ENCODE results near the gene GABBR1. TPM values are rescaled to one million over a fixed set of nuclear protein-coding genes. Genes with fewer than 3 reads are reported as not detected.

GABBR1 gene
- total RNA-seq, 1 donor, result 18.6 TPM

DNA sequence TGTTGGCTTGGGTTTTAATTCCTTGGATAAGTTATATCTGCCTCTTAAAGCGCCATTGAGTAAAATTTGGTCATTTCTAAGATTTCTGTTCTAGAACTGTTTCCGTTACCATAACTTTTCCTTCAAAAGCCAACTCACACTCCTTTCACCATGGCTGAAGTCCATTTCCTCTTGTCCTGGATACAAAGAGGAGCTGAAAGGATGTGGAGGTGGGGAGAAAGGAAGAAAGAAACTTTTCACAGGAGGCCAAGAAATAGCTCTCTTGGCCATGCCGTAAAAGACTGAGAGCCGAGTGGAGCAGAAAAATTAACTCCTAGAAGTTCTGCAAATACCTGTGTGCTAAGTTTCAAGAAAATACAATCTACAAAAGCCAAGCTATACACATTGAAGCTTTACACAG is 21.6 kb downstream of the GABBR1 start:
- Histone ChIP-seq H3K9me3 (ENCODE audit: low read depth, low read length) (no peaks in the 10 kb centered on the region), H3K4me3 (ENCODE audit: low read length) (no peak overlapping the region), H3K27me3 (ENCODE audit: insufficient read depth, low read length) (no peaks in the 10 kb centered on the region), H3K4me1 (ENCODE audit: insufficient read depth, low read length) (no peaks in the 10 kb centered on the region)

DNA sequence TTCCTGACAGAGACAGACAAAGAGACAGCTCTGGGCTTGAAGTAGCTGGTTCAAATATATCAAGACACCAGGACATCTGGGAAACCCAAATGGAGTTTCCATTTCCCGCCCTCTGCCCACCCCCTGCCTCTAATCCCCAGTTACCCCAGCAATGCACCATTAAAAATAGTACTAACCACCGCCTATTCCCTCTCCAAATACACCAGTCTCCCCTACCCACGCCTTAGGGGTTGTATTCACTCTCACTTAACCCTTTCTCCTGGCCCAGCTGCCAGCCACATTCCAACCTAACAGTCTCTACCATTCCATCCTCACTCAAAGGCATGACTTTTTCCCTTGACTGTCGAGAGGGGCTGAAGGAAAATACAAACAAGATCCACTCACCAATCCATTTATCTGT is 22.4 kb downstream of the GABBR1 start:
- Histone ChIP-seq H3K4me1 (ENCODE audit: insufficient read depth, low read length) (no peaks in the 10 kb centered on the region), H3K27me3 (ENCODE audit: insufficient read depth, low read length) (no peaks in the 10 kb centered on the region), H3K9me3 (ENCODE audit: low read depth, low read length) (no peaks in the 10 kb centered on the region), H3K4me3 (ENCODE audit: low read length) (no peak overlapping the region)

DNA sequence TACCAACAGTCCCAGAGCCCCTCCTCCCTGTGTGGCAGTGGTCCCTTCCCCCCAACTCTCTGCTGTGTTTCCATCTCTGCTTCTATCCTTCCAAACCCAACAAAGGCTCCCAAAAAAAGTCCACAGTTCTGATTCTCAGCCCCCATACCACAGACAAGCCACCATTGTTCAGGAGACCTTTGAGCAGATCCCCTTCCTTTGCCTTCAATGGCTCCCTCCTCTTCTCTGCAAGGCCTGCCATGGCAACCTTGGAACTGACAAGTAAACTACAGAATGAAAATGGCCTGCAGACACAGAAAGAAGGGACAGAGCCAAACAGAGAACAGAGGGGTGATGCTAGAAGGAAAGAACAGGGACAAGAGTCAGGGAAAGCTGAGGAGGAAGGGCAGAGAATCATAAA is 24.9 kb downstream of the GABBR1 start:
- Histone ChIP-seq H3K4me3 (ENCODE audit: low read length) (no peak overlapping the region), H3K9me3 (ENCODE audit: low read depth, low read length) (no peaks in the 10 kb centered on the region), H3K4me1 (ENCODE audit: insufficient read depth, low read length) (no peaks in the 10 kb centered on the region)

DNA sequence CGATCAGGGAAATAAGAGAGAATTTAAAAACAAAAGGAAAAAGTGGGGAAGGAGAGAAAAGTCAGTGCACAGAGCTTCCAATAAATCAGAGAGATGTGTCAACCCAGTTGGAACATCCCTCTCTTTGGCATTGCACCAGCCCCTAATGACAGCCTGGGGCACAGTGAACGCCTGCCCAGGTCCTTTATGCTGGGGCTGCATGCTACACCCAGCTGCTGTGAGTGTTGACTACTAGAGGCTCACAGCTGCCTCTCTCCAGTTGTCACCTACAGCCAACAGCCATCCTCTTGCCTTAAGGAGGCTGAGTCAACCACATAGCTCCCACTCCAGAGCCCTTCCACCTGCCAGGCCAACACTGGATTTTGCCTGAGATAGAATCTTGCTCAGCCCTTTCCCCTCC is 29.1 kb downstream of the GABBR1 start:
- no peaks in the 10 kb centered on the region for H3K27me3 ChIP-seq (ENCODE audit: insufficient read depth, low read length)

More for the DNA sequence above, 24.9 kb downstream of the GABBR1 start:
- H3K27me3 ChIP-seq (ENCODE audit: insufficient read depth, low read length), result no peaks in the 10 kb centered on the region

DNA sequence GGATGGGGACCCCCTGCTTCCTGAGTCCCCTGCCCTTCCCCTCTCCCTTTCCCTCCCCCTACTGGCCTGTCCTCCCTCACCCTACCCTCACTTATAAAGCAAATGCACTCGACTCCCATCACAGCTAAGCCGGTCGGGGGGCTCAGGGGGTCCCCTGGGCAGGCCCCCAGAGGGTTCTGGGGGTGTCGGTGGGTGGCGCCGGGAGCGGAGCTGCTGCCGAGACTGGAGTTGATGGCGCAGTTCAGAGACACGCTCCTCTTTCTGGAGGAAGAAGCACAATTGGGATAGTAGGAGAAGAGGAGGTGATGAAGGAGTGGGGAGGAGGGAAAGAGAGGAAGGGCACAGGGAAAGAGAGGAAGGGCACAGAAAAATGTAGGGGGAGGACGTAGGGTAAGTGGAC is 29.5 kb downstream of the GABBR1 start:
- H3K27me3 ChIP-seq (ENCODE audit: insufficient read depth, low read length), result no peaks in the 10 kb centered on the region
- no peak overlapping the region for H3K4me3 ChIP-seq (ENCODE audit: low read length)
- no peaks in the 10 kb centered on the region for H3K9me3 ChIP-seq (ENCODE audit: low read depth, low read length)
- no peaks in the 10 kb centered on the region for H3K4me1 ChIP-seq (ENCODE audit: insufficient read depth, low read length)

More for the DNA sequence above, 29.1 kb downstream of the GABBR1 start:
- Histone ChIP-seq H3K4me1 (ENCODE audit: insufficient read depth, low read length) (no peaks in the 10 kb centered on the region), H3K9me3 (ENCODE audit: low read depth, low read length) (no peaks in the 10 kb centered on the region), H3K4me3 (ENCODE audit: low read length) (no peak overlapping the region)

DNA sequence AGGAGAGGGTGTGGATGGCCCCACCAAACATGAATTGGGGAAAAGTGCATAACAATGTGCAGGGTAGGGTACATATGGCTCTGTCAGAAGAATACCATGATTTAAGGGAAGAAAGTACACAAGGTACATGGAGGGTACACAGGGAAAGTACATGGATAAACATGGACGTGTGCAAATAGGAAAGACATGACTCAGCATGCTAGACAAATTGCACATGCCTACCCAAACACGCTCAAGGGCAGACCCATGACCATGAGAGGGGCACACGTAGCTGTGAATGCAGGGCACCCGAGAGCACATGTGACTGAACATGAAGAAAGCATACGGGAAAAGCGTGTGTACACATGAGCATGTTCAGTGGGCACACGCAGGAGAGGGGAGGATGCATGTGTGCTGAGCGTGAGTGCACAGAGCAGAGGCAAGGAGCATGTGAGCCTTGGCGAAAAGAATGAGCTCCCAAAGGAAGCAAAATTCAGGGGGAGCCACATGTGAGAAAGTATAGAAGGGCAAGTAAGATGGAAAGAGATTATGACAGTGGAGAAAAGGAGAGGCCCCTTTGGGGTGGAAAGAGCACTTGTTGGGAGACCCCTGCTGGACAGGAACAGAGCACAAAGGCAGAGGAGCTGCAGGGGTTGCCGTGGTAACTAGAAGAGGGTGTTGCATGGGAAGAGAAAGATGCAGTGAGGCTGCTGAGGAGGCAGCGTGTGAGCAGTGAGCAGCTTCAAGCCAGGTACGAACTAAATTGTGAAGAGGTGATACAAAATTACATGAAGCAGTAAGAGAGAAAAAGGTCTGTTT is 30.2 kb downstream of the GABBR1 start:
- H3K4me1 ChIP-seq (ENCODE audit: insufficient read depth, low read length), result no peaks in the 10 kb centered on the region
- H3K9me3 ChIP-seq (ENCODE audit: low read depth, low read length), result no peaks in the 10 kb centered on the region
- H3K27me3 ChIP-seq (ENCODE audit: insufficient read depth, low read length), result no peaks in the 10 kb centered on the region
- H3K4me3 ChIP-seq (ENCODE audit: low read length), result no peak overlapping the region

DNA sequence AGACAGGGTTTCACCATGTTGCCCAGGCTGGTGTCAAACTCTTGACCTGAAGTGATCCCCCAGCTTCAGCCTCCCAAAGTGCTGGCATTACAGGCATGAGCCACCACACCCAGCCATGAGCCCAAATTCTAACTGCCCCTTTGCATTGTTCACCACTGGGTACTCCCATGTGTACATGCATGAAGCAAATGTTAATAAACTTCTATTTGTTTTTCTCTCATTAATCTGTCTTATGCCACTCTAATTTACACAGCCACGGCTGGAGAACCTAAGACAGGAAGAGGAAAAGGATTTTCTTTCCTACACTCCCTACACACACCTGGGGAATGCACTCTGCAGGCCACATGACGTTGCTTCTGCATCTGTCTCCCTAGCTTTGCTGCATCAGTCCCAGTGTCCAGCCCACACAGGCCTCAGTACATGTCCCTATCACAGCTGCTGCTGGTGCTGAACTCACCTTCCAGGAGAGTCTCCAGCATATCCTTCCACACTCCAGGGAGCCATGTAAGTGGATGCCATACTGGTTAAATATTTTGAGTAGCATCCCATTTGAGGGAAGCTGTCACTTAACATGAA is 34.7 kb downstream of the GABBR1 start:
- H3K4me1 ChIP-seq (ENCODE audit: insufficient read depth, low read length), result no peaks in the 10 kb centered on the region

DNA sequence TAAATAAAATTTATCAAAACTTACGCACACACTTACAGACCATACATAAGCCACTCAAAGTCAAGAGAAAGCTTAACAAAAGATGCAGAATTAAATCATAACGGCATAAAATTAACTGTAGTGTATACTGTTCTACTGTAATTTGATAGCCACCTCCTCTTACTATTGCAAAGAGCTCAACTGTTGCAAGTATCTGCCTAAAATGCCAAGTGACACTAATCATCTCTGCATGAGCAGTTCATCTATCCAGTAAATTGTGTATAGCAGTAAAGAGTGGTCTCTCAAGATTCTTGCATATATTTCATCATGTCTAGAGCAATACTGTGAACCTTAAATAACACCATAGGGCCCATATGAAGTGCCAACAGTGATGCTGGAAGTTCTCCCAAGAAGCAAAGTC is 35.8 kb downstream of the GABBR1 start:
- Histone ChIP-seq H3K9me3 (ENCODE audit: low read depth, low read length) (no peaks in the 10 kb centered on the region), H3K27me3 (ENCODE audit: insufficient read depth, low read length) (no peaks in the 10 kb centered on the region), H3K4me3 (ENCODE audit: low read length) (no peak overlapping the region), H3K4me1 (ENCODE audit: insufficient read depth, low read length) (no peaks in the 10 kb centered on the region)

More for the DNA sequence above, 34.7 kb downstream of the GABBR1 start:
- no peaks in the 10 kb centered on the region for H3K9me3 ChIP-seq (ENCODE audit: low read depth, low read length)
- H3K27me3 ChIP-seq (ENCODE audit: insufficient read depth, low read length), result no peaks in the 10 kb centered on the region
- H3K4me3 ChIP-seq (ENCODE audit: low read length), result no peak overlapping the region

DNA sequence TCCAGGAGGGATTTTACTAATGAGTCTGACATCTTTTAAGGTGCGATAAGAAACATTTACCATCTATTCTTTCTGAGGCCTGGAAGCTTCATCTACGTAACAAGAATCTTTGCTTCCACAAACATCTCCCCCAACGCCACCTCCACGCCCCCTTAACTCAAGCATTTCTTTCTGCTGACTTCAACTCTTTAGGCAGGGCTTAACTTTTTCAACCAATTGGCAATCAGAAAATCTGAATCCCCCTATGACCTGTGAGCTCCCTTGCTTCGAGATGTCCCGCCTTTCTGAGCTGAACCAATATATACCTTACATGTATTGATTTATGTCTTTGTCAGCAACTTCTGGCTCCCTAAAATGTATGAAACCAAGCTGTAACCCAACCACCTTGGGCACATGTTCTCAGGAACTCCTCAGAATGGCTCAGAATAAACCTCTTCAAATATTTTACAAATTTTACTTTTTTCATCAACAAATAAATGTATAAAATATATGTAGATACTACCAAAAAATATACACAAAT is 36.5 kb downstream of the GABBR1 start:
- Histone ChIP-seq H3K27me3 (ENCODE audit: insufficient read depth, low read length) (no peaks in the 10 kb centered on the region), H3K4me1 (ENCODE audit: insufficient read depth, low read length) (no peaks in the 10 kb centered on the region), H3K9me3 (ENCODE audit: low read depth, low read length) (no peaks in the 10 kb centered on the region), H3K4me3 (ENCODE audit: low read length) (no peak overlapping the region)

DNA sequence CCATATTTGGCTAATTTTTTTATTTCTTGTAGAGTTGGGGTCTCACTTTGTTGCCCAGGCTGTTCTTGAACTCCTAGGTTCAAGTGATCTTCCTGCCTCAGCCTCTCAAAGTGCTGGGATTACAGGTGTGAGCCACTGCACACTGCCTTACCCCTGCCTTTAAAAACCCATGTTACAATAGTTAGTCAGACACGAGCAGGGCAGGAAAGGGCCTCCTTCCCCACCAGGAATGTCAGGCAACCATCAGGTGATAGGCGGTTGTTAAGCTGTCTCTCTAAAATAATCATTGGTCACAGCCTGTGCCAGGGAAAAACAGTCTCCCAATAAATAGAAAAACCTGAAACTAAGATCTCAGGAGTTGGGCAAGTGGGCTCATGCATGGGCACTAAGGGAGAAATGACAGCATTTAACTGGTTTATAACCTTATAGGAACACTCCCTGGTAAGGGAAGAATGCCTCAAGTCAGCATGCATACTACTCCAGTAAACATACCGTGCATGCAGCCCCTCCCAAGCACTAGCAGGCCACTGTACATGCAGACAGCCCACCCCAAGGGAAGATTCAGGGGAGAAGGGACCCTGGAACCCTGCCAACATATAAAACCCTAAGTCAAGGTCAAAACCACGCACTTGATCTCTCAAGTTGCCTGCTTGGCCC is 39.7 kb downstream of the GABBR1 start:
- no peaks in the 10 kb centered on the region for H3K9me3 ChIP-seq (ENCODE audit: low read depth, low read length)
- H3K27me3 ChIP-seq (ENCODE audit: insufficient read depth, low read length), result no peaks in the 10 kb centered on the region
- no peak overlapping the region for H3K4me3 ChIP-seq (ENCODE audit: low read length)
- no peaks in the 10 kb centered on the region for H3K4me1 ChIP-seq (ENCODE audit: insufficient read depth, low read length)

DNA sequence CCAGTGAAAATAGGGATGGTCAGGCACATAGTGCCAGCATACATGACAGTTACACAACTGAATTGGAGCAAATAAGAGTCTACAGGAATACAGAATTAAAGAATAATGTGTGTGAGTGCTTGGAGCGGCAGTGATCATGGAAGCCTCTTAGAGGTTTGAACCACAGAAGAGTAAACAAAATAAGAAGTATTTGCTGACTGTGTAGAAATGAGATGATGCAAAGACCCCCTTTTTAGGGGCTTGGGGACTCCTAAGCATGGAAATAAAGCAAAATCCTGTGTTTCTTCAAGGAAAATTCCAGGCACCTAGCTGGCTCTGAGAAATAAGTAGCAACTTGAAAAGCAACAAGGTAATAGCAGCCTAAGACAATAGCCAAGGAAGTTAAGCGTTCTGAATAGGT is 41.3 kb downstream of the GABBR1 start:
- Histone ChIP-seq H3K4me1 (ENCODE audit: insufficient read depth, low read length) (no peaks in the 10 kb centered on the region), H3K4me3 (ENCODE audit: low read length) (no peak overlapping the region), H3K27me3 (ENCODE audit: insufficient read depth, low read length) (no peaks in the 10 kb centered on the region), H3K9me3 (ENCODE audit: low read depth, low read length) (no peaks in the 10 kb centered on the region)

DNA sequence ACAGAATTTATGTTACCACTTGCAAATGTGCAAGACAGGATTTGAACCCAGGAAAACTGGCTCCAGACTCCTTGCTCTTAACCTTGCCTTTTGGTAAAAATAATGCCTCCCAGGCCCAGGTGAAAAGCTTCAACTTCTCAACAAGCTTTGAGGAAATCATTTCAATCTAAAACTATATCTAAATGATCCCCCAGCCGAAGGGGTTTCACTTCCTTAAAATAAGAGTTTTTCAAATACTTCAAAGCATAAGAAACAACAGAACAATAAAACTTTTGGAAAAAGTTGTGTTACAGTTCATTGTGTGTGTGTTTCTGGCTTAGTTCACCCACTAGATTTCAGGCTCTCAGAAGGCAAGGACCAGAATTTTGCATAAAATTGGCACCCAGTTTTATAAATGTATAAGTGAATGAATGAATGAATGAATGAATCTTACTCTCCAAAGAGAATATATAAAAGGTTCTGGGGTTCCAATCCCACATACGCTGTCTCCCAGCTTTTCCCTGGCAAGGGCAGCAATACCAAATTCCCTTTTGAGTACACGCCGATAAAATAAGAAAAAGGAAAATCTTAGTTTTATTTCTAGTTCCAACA is 42.7 kb downstream of the GABBR1 start:
- H3K27me3 ChIP-seq (ENCODE audit: insufficient read depth, low read length), result peaks cover 2% of the 10 kb centered on the region
- no peaks in the 10 kb centered on the region for H3K9me3 ChIP-seq (ENCODE audit: low read depth, low read length)
- no peak overlapping the region for H3K4me3 ChIP-seq (ENCODE audit: low read length)
- H3K4me1 ChIP-seq (ENCODE audit: insufficient read depth, low read length), result no peaks in the 10 kb centered on the region

DNA sequence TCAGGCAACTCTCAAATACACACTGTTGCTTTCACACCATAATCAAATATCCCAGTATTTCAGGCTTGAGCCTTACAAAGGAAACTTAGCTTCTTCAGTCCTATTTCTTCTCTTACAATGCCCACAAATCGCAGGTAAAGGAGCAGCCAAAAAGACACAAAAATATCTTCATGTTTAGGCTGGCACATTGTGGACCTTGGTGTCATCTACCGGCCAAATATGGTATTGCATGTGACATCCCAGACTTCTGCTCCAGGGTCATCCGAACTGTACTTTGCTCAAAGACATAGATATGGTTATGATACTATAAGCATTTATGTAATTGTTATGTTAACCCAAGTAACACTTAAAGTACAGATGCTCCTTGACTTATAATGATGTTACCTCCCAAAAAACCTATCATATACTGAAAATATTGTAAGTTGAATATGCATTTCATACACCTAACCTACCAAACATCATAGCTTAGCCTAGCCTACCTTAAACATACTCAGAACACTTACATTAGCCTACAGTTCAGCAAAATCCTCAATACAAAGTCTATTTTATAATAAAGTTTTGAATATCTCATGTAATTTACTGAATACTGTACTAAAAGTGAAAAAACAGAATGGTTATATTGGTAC is 43.4 kb downstream of the GABBR1 start:
- Histone ChIP-seq H3K27me3 (ENCODE audit: insufficient read depth, low read length) (peaks cover 9% of the 10 kb centered on the region), H3K4me1 (ENCODE audit: insufficient read depth, low read length) (no peaks in the 10 kb centered on the region), H3K4me3 (ENCODE audit: low read length) (no peak overlapping the region), H3K9me3 (ENCODE audit: low read depth, low read length) (no peaks in the 10 kb centered on the region)

DNA sequence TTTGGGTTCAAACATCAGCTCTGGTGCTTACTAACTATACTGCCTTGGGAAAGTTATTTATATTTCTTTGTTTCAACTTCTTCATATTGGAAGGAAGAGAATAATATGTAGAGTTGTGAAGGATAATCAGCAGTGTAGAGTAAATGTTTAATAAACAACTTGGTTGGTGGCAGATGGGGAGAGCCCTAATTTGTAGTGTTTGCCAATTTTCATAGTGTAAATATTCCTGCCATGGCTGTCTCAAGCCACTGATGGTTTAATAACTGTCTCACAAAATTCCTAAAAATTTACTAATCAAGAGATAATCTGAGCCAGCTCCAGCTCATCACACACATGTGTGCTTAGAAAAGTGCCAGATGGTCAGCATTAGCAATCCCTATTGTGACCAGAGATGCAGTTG is 48.2 kb downstream of the GABBR1 start, which contains the start of gene OR2H2:
Gene OR2H2, plus strand, starts transcription at position 301 of the 400 bp plus-strand sequence. CDS start 2,824 bp downstream, outside the sequence.
- H3K4me1 ChIP-seq (ENCODE audit: insufficient read depth, low read length), result no peaks in the 10 kb centered on the region
- H3K9me3 ChIP-seq (ENCODE audit: low read depth, low read length), result no peaks in the 10 kb centered on the region
- H3K27me3 ChIP-seq (ENCODE audit: insufficient read depth, low read length), result peaks cover 11% of the 10 kb centered on the region
- no peak within 1 kb of the TSS for H3K4me3 ChIP-seq (ENCODE audit: low read length)

DNA sequence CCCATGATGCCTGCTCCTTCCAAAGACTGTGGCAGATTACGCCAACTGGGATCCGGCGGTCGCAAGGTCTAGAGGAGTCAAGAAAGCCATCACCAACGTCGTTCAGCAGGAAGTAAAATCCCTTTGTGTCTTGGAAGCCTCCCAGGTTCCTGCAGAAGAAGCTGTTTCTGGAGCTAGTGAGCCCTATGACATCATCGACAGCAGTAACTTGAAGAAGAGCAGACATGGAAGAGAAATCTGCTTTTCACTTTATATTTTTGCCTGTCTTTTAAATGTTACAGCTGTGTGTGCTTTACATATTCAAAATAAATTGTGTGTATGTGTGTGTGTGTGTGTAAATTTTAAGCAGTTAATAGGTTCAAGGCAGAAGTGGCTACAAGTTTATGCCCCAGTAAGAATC is 55.4 kb downstream of the GABBR1 start:
- no peaks in the 10 kb centered on the region for H3K9me3 ChIP-seq (ENCODE audit: low read depth, low read length)
- H3K4me3 ChIP-seq (ENCODE audit: low read length), result no peak overlapping the region
- H3K4me1 ChIP-seq (ENCODE audit: insufficient read depth, low read length), result no peaks in the 10 kb centered on the region
- H3K27me3 ChIP-seq (ENCODE audit: insufficient read depth, low read length), result peaks cover 9% of the 10 kb centered on the region
